ENCODE measurements around the gene CPM. TPM values are rescaled to one million over a fixed set of nuclear protein-coding genes. Genes with fewer than 3 reads are reported as not detected.

CPM gene
- polyA plus RNA-seq, 3 donors: 8.4 to 32.4 (median 26.2) TPM

- Mint-ChIP-seq H3K4me3 (no peak overlapping the region), H3K27me3 (ENCODE audit: low read depth in 3 of 3) (peaks cover 0 to 2% (median 0%) of the 10 kb centered on the region in 3 donors), H3K27ac (no peak overlapping the region), H3K9me3 (no peaks in the 10 kb centered on the region), H3K4me1 (no peaks in the 10 kb centered on the region), H3K36me3 (peaks cover 40 to 45% of the 10 kb centered on the region in 2 donors)
- H3K9me3 ChIP-seq (replicated peaks in 1 of 2; ENCODE audit: control insufficient read depth in 1 of 2, insufficient read depth in 1 of 2, low read length in 2 of 2): no peaks in the 10 kb centered on the region
- no peaks in the 10 kb centered on the region for H3K79me2 ChIP-seq (ENCODE audit: insufficient read depth, low read length)
- peaks cover 23 to 42% of the 10 kb centered on the region in 2 donors for H3K36me3 ChIP-seq (replicated peaks in 1 of 2; ENCODE audit: control insufficient read depth in 1 of 2, insufficient read depth in 2 of 2, low read length in 2 of 2)
- H2AFZ ChIP-seq (ENCODE audit: insufficient read depth, low read depth, low read length, poor library complexity, severe bottlenecking): no peak overlapping the region
- H3K4me3 ChIP-seq (replicated peaks in 1 of 3; ENCODE audit: low read depth in 2 of 3, low read length in 3 of 3): no peak overlapping the region
- H3K4me1 ChIP-seq (ENCODE audit: control insufficient read depth in 1 of 2, insufficient read depth in 2 of 2, low read length in 2 of 2): no peaks in the 10 kb centered on the region
- H3K9ac ChIP-seq (ENCODE audit: insufficient read depth, low read length, poor library complexity, severe bottlenecking): no peak overlapping the region
- 100% methylated on average over 2 of the region's 8 CpGs for WGBS (ENCODE audit: insufficient coverage)
- no peak for DNase-seq
- no peak overlapping the region for H3K4me2 ChIP-seq (replicated peaks; ENCODE audit: extremely low read depth, low read length, poor library complexity, severe bottlenecking)
- H3K27me3 ChIP-seq (ENCODE audit: control insufficient read depth in 2 of 2, insufficient read depth in 2 of 2, low read length in 2 of 2): no peaks in the 10 kb centered on the region
- intact Hi-C loops (cut with micrococcal nuclease): loop anchor here in 1 of 2 donors (10.0 kb wide), 1 partner anchor 219 kb away; no protein-coding TSS in a partner anchor
- no peak overlapping the region for H3K27ac ChIP-seq (ENCODE audit: low read depth in 1 of 2, low read length in 2 of 2)
- H4K20me1 ChIP-seq (ENCODE audit: insufficient read depth, low read length): no peaks in the 10 kb centered on the region
- TF ChIP-seq CTCF (IDR thresholded peaks at IDR 0.05): no peak
Measured at GRCh38 chr12:68855771-68856170, 77.2 kb downstream of the CPM start.

- Histone ChIP-seq H2AFZ (ENCODE audit: insufficient read depth, low read depth, low read length, poor library complexity, severe bottlenecking) (no peak overlapping the region), H3K9ac (ENCODE audit: insufficient read depth, low read length, poor library complexity, severe bottlenecking) (no peak overlapping the region), H3K79me2 (ENCODE audit: insufficient read depth, low read length) (no peaks in the 10 kb centered on the region), H3K4me1 (ENCODE audit: control insufficient read depth in 1 of 2, insufficient read depth in 2 of 2, low read length in 2 of 2) (no peaks in the 10 kb centered on the region), H3K4me3 (replicated peaks in 1 of 3; ENCODE audit: low read depth in 2 of 3, low read length in 3 of 3) (no peak overlapping the region), H3K9me3 (replicated peaks in 1 of 2; ENCODE audit: control insufficient read depth in 1 of 2, insufficient read depth in 1 of 2, low read length in 2 of 2) (no peaks in the 10 kb centered on the region), H3K27ac (ENCODE audit: low read depth in 1 of 2, low read length in 2 of 2) (no peak overlapping the region), H4K20me1 (ENCODE audit: insufficient read depth, low read length) (no peaks in the 10 kb centered on the region), H3K36me3 (replicated peaks in 1 of 2; ENCODE audit: control insufficient read depth in 1 of 2, insufficient read depth in 2 of 2, low read length in 2 of 2) (peaks cover 23 to 42% of the 10 kb centered on the region in 2 donors), H3K27me3 (ENCODE audit: control insufficient read depth in 2 of 2, insufficient read depth in 2 of 2, low read length in 2 of 2) (no peaks in the 10 kb centered on the region), H3K4me2 (replicated peaks; ENCODE audit: extremely low read depth, low read length, poor library complexity, severe bottlenecking) (no peak overlapping the region)
- no peak overlapping the region for H3K4me3 Mint-ChIP-seq
- H3K4me1 Mint-ChIP-seq: no peaks in the 10 kb centered on the region
- H3K36me3 Mint-ChIP-seq: peaks cover 40 to 41% of the 10 kb centered on the region in 2 donors
- 94% methylated on average over 2 of the region's 3 CpGs for whole genome bisulfite sequencing (ENCODE audit: insufficient coverage)
- peaks cover 0 to 2% (median 0%) of the 10 kb centered on the region in 3 donors for H3K27me3 Mint-ChIP-seq (ENCODE audit: low read depth in 3 of 3)
- intact Hi-C loops (cut with micrococcal nuclease): loop anchor here in 1 of 2 donors (10.0 kb wide), 1 partner anchor 220 kb away; no protein-coding TSS in a partner anchor
- no peak overlapping the region for H3K27ac Mint-ChIP-seq
- DNase-seq: no peak
- no peaks in the 10 kb centered on the region for H3K9me3 Mint-ChIP-seq
- no peak for TF ChIP-seq CTCF (IDR thresholded peaks at IDR 0.05)
Measured at GRCh38 chr12:68855111-68855510, 77.9 kb downstream of the CPM start.
